Pancreas (tissue), 10 donors: ENCODE results near the gene KRTAP12-1. TPM values are rescaled to one million over a fixed set of nuclear protein-coding genes. Genes with fewer than 3 reads are reported as not detected.

Experiments
- ATAC-seq, 4 donors: fragments of 200-7000 bp; cut with Tn5 transposase; one replicate each; pipeline versions ENCODE4 v1.8.0 to v1.9.1; 2020; ENCODE audit warnings: mild to moderate bottlenecking in 4 of 4, moderate library complexity in 4 of 4
- DNase-seq, 6 donors: peaks; one replicate each; pipeline ENCODE4 v3.0.0-alpha.2; 2020
- FAIRE-seq: peaks from 2 replicates; lab custom pipeline; 2012; peaks lifted over from hg19 to GRCh38; lab: Jason Lieb, UNC
- H3K27ac ChIP-seq, 4 donors: fragments of 200-600 bp; sonication (generic); 1 replicate in 3 of 4; 2 replicates in 1 of 4; pipeline versions ENCODE4 v1.5.0 to v1.8.0; 2020
- H3K27me3 ChIP-seq, 4 donors: fragments of 200-600 bp; one replicate each; pipeline ENCODE4 v1.8.0; 2021
- H3K36me3 ChIP-seq, 3 donors: fragments of 200-600 bp; sonication (generic) in 1 of 3; one replicate each; pipeline versions ENCODE4 v1.5.0 to v1.8.0; 2020 to 2021
- H3K4me1 ChIP-seq, 3 donors: fragments of 200-600 bp; one replicate each; pipeline ENCODE4 v1.8.0; 2021
- H3K4me3 ChIP-seq, 4 donors: fragments of 200-600 bp; sonication (generic) in 2 of 4; one replicate each; pipeline versions ENCODE4 v1.5.0 to v1.8.0; 2020 to 2021
- H3K9me3 ChIP-seq, 4 donors: fragments of 200-600 bp; one replicate each; pipeline ENCODE4 v1.8.0; 2021
- CTCF ChIP-seq, 4 donors: fragments of 200-600 bp; sonication (generic) in 3 of 4; IDR thresholded peaks; one replicate each; pipeline versions ENCODE4 v1.5.0 to v1.8.0; 2021; ENCODE audit warnings: antibody characterized with exemption in 4 of 4
- WGBS, 2 donors: extraction: QIAGEN DNeasy Blood & Tissue Kit; methylation state at CpG; one replicate each; pipeline ENCODE4 v1.1.7; 2013; 5-methylcytosine and 5-hydroxymethylcytosine counted together
- intact Hi-C, 3 donors: fragments of 100-400 bp; cut with DNase I; formaldehyde crosslinking; loops; one replicate each; pipeline versions ENCODE4 v1.11.1 to v1.14.2; 2022
- polyA plus RNA-seq, 2 donors: library from polyadenylated mRNA; stranded (reverse); fragments of 200-250 nt; gene quantifications; one replicate each; pipeline ENCODE4 v1.2.3, GENCODE V29; 2013
- total RNA-seq, 6 donors: library from RNA; stranded (reverse); fragmentation: NEBNext Ultra II Directional in 4 of 6; extraction: Animal tissue kit (Norgen Biotek cat#: 25700) in 4 of 6; gene quantifications; one replicate each; pipeline versions ENCODE4 v1.2.1 to v1.2.4, GENCODE V29; 2021 to 2023
- donor health status: healthy with polysubstance abuse.
- donor health status: DM: no; HTN: no; CAD: no; lungs with moderate emphysema.
- donor health status: DM: no; HTN: no; CAD: no.
- donor health status: control.
- donor health status: control.
- donor health status: Bipolar disorder and iron deficiency.
- donor health status: DM: yes; HTN: yes; CAD: no.
- donor health status: DM: no; HTN: no; CAD: no.
- donor health status: DM: no; HTN: no; CAD: no.
- donor health status: DM: yes; HTN: yes; CAD: no.

The KRTAP12-1 gene
- total and polyA plus RNA-seq, 8 donors: not detected

GRCh38 chr21:44637018-44637850 lies 44.7 kb downstream of the KRTAP12-1 start, which contains the start of gene KRTAP10-10:
Gene KRTAP10-10 (plus strand): TSS chr21:44637356. CDS start chr21:44637418, 62 bp downstream.
- Histone ChIP-seq H3K4me1 (no peaks in the 10 kb centered on the region), H3K36me3 (no peaks in the 10 kb centered on the region), H3K27ac (no peak within 1 kb of the TSS), H3K4me3 (no peak within 1 kb of the TSS), H3K9me3 (no peaks in the 10 kb centered on the region), H3K27me3 (no peaks in the 10 kb centered on the region)
- TF ChIP-seq CTCF (IDR thresholded peaks at IDR 0.05): no peak
- WGBS, 2 donors: 31 to 34% methylated on average over 18 to 21 of the region's 21 CpGs
- FAIRE-seq (no peak), ATAC-seq (no peak), DNase-seq (no peak)
- intact Hi-C loops: no loop called here

GRCh38 chr21:44636209-44637017 lies 45.5 kb downstream of the KRTAP12-1 start:
- intact Hi-C loops: no loop called here
- H3K36me3 ChIP-seq: no peaks in the 10 kb centered on the region
- no peaks in the 10 kb centered on the region for H3K9me3 ChIP-seq
- no peak overlapping the region for H3K4me3 ChIP-seq
- no peak for TF ChIP-seq CTCF (IDR thresholded peaks at IDR 0.05)
- ATAC-seq (no peak), FAIRE-seq (no peak), DNase-seq (no peak)
- 56 to 71% methylated on average over 15 of the region's 15 CpGs for WGBS, 2 donors
- no peaks in the 10 kb centered on the region for H3K27me3 ChIP-seq
- no peak overlapping the region for H3K27ac ChIP-seq
- H3K4me1 ChIP-seq: no peaks in the 10 kb centered on the region

- Histone ChIP-seq H3K4me1 (no peaks in the 10 kb centered on the region), H3K36me3 (no peaks in the 10 kb centered on the region), H3K9me3 (no peaks in the 10 kb centered on the region), H3K27ac (no peak overlapping the region), H3K27me3 (no peaks in the 10 kb centered on the region), H3K4me3 (no peak overlapping the region)
- TF ChIP-seq CTCF (IDR thresholded peaks at IDR 0.05): no peak
- ATAC-seq (no peak), FAIRE-seq (no peak), DNase-seq (no peak)
- intact Hi-C loops: no loop called here
- WGBS, 2 donors: 57 to 80% methylated on average over 1 of the region's 1 CpG
Observed at GRCh38 chr21:44632067-44632466, 49.9 kb downstream of the KRTAP12-1 start.

Other genes starting within 250 kb of the KRTAP12-1 start
- 1 to 10 TPM in 1 of 6 donors, under 1 TPM in 5; 0.35 to 1.7 (median 0.45) TPM for gene LRRC3, start 226.7 kb downstream of the KRTAP12-1 start, total RNA-seq
- under 1 TPM; 0.46 to 0.66 TPM for gene LRRC3, start 226.7 kb downstream of the KRTAP12-1 start, polyA plus RNA-seq
- not detected for gene KRTAP10-1, start 142.0 kb downstream of the KRTAP12-1 start, total RNA-seq
- not detected for gene KRTAP10-1, start 142.0 kb downstream of the KRTAP12-1 start, polyA plus RNA-seq
- gene KRTAP10-2, start 130.7 kb downstream of the KRTAP12-1 start, total RNA-seq: not detected
- not detected for gene KRTAP10-2, start 130.7 kb downstream of the KRTAP12-1 start, polyA plus RNA-seq
- not detected for gene KRTAP10-3, start 123.4 kb downstream of the KRTAP12-1 start, total RNA-seq
- not detected for gene KRTAP10-3, start 123.4 kb downstream of the KRTAP12-1 start, polyA plus RNA-seq
- not detected for gene KRTAP10-4, start 108.4 kb downstream of the KRTAP12-1 start, total RNA-seq
- gene KRTAP10-4, start 108.4 kb downstream of the KRTAP12-1 start, polyA plus RNA-seq: not detected
- gene KRTAP10-5, start 101.6 kb downstream of the KRTAP12-1 start, total RNA-seq: not detected
- gene KRTAP10-5, start 101.6 kb downstream of the KRTAP12-1 start, polyA plus RNA-seq: not detected
- gene KRTAP10-6, start 89.7 kb downstream of the KRTAP12-1 start, total RNA-seq: not detected
- gene KRTAP10-6, start 89.7 kb downstream of the KRTAP12-1 start, polyA plus RNA-seq: not detected
- not detected for gene KRTAP10-7, start 81.6 kb downstream of the KRTAP12-1 start, total RNA-seq
- not detected for gene KRTAP10-7, start 81.6 kb downstream of the KRTAP12-1 start, polyA plus RNA-seq
- gene KRTAP10-8, start 70.1 kb downstream of the KRTAP12-1 start, total RNA-seq: not detected
- not detected for gene KRTAP10-8, start 70.1 kb downstream of the KRTAP12-1 start, polyA plus RNA-seq
- gene KRTAP10-9, start 55.1 kb downstream of the KRTAP12-1 start, total RNA-seq: not detected
- not detected for gene KRTAP10-9, start 55.1 kb downstream of the KRTAP12-1 start, polyA plus RNA-seq
- not detected for gene KRTAP10-10, start 44.8 kb downstream of the KRTAP12-1 start, total RNA-seq
- not detected for gene KRTAP10-10, start 44.8 kb downstream of the KRTAP12-1 start, polyA plus RNA-seq
- not detected for gene KRTAP10-11, start 35.7 kb downstream of the KRTAP12-1 start, total RNA-seq
- gene KRTAP10-11, start 35.7 kb downstream of the KRTAP12-1 start, polyA plus RNA-seq: not detected
- gene KRTAP12-4, start 27.5 kb downstream of the KRTAP12-1 start, total RNA-seq: not detected
- not detected for gene KRTAP12-4, start 27.5 kb downstream of the KRTAP12-1 start, polyA plus RNA-seq
- gene KRTAP12-3, start 24.2 kb downstream of the KRTAP12-1 start, total RNA-seq: not detected
- not detected for gene KRTAP12-3, start 24.2 kb downstream of the KRTAP12-1 start, polyA plus RNA-seq
- not detected for gene KRTAP12-2, start 15.2 kb downstream of the KRTAP12-1 start, total RNA-seq
- gene KRTAP12-2, start 15.2 kb downstream of the KRTAP12-1 start, polyA plus RNA-seq: not detected
- gene KRTAP10-12, start 15.0 kb upstream of the KRTAP12-1 start, total RNA-seq: not detected
- not detected for gene KRTAP10-12, start 15.0 kb upstream of the KRTAP12-1 start, polyA plus RNA-seq
- under 1 TPM in 5 of 6 donors, not detected in 1; 0.05 to 0.31 (median 0.17) TPM for gene TSPEAR, start 29.4 kb upstream of the KRTAP12-1 start, total RNA-seq
- gene TSPEAR, start 29.4 kb upstream of the KRTAP12-1 start, polyA plus RNA-seq: 1 to 10 TPM in 1 of 2 donors, under 1 TPM in 1; 0.42 to 1.4 TPM
- 10 to 100 TPM; 30.5 to 48.0 (median 39.7) TPM for gene UBE2G2, start 119.7 kb upstream of the KRTAP12-1 start, total RNA-seq
- gene UBE2G2, start 119.7 kb upstream of the KRTAP12-1 start, polyA plus RNA-seq: 10 to 100 TPM; 44.6 to 53.2 TPM
- gene SUMO3, start 135.9 kb upstream of the KRTAP12-1 start, total RNA-seq: 10 to 100 TPM; 17.3 to 29.1 (median 21.7) TPM
- 10 to 100 TPM; 14.0 to 29.1 TPM for gene SUMO3, start 135.9 kb upstream of the KRTAP12-1 start, polyA plus RNA-seq
- 100 to 1,000 TPM in 1 of 6 donors, 10 to 100 TPM in 5; 47.3 to 118 (median 60.6) TPM for gene PTTG1IP, start 191.5 kb upstream of the KRTAP12-1 start, total RNA-seq
- 10 to 100 TPM; 44.9 to 71.0 TPM for gene PTTG1IP, start 191.5 kb upstream of the KRTAP12-1 start, polyA plus RNA-seq
- gene ITGB2, start 238.7 kb upstream of the KRTAP12-1 start, total RNA-seq: 10 to 100 TPM in 3 of 6 donors, 1 to 10 TPM in 3; 1.1 to 88.0 (median 14.8) TPM
- 10 to 100 TPM in 1 of 2 donors, 1 to 10 TPM in 1; 5.1 to 15.1 TPM for gene ITGB2, start 238.7 kb upstream of the KRTAP12-1 start, polyA plus RNA-seq